HPDE6-E6E7 (cell line): ENCODE data around the gene FAM3B.
"Not testable (repeated sequence)": the region's sequence is repeated elsewhere in the genome, so short reads cannot be mapped to it uniquely, and the experiment has no call there.

Experiments used
- DNase-seq: peaks from one replicate; pipeline ENCODE4 v3.0.0; 2011; ENCODE audit warnings: missing footprints; ENCODE audit errors: extremely low spot score

Gene FAM3B

GRCh38 chr21:41350436-41351155 is 34.0 kb downstream of the FAM3B start:
- no peak for DNase-seq

DNA sequence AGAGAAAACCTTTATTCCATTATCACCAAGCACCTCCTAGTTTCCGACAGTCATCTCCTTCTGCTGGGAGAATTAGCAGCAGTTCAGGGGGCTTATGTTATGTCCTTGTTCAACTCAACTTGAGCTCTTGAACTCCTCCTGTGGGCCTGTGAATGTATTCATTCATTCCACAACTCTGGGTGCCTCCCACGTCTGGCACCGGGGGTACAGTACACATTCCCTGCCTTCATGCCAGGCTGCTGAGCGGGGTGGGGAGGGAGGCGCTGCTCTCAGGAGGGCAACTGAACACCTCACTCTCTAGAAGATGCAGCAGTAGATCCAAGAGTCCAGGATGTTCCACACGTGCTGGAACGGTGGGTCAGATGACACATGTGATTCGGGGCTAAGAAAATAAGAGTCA is 40.9 kb downstream of the FAM3B start:
- DNase-seq, result no peak

GRCh38 chr21:41358193-41359166 is 41.9 kb downstream of the FAM3B start:
- no peak for DNase-seq

- no peak for DNase-seq
These were observed 42.7 kb downstream of the FAM3B start for GRCh38 chr21:41359286-41359685.

GRCh38 chr21:41359754-41360071 is 43.1 kb downstream of the FAM3B start:
- DNase-seq, result not testable (repeated sequence)

DNA sequence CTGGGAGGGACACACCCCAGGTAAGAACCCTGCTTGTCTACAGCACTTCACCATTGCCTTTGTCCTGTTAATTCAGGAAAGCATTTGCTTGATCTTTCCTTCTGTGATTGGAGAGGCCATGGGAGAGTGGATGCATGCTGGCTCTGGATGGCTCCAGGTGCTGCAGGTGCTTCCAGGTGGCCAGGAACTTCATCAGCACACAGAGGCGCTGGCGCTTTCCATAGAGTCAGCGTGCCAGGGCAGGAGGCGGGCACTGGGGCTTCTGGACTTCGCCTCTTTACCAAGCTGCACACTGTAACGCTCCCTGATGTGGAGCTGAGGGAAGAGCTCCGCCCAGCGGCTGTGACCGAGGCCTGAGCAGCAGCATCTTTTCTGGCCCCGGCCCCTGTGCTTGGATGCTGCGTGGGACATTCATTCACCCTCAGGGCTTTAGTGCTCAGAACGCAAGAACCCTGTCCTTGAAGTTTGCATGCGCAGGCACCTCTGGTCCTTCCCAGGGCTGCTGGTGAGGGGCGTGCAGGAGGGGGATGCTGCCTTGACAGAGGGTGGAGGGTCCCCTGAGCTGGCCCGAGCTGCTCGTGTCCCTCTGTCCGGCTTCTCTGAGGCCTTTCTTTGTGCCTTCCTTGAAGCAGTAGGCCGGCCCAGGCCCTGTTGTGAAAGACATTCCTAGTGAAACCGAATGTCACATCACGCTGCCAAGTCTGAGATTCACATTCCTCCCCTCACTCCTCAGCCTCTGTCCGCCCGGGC is 43.6 kb downstream of the FAM3B start:
- DNase-seq, result no peak

DNA sequence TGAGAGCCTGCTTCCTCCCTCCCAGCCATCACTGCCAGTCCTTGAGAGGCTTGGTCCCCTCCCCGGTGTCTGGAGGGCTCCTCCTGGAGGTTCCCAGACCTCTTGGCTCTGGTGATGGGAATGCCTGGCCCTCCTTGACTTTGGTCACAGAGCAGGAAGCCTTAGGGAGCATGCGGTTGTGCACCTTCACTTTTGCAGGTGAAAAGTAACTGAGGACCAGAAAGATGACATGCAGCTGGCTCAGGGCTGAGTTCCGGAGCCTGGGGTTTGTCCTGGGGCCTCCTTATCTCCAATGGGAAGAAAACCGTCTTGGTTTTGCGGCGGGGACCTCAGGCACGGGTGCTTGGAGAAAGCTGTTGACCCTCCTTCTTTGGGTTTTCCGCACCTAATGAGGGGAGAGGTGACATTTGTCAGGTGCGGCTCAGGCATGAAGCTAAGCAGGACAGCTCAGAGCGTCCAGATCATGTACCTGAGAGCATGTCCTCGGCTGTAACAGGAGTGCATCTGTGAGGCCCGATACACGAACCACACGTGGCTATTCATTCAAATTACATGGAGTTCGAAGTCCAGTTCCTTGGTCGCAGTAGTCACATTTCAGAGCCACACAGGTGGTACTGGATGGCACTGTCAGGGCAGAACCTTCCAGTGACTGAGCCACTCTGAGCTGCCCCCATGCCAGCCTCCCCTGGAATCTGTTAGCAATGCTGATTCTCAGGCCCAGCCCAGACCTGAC is 44.6 kb downstream of the FAM3B start:
- no peak for DNase-seq

- peak; percentile 58 for DNase-seq
These were observed 45.4 kb downstream of the FAM3B start, which contains the start of gene MX2 for GRCh38 chr21:41361786-41362604. Gene MX2, plus strand, starts transcription at chr21:41362027. Its CDS starts 14,880 bp downstream, at chr21:41376907.

DNA sequence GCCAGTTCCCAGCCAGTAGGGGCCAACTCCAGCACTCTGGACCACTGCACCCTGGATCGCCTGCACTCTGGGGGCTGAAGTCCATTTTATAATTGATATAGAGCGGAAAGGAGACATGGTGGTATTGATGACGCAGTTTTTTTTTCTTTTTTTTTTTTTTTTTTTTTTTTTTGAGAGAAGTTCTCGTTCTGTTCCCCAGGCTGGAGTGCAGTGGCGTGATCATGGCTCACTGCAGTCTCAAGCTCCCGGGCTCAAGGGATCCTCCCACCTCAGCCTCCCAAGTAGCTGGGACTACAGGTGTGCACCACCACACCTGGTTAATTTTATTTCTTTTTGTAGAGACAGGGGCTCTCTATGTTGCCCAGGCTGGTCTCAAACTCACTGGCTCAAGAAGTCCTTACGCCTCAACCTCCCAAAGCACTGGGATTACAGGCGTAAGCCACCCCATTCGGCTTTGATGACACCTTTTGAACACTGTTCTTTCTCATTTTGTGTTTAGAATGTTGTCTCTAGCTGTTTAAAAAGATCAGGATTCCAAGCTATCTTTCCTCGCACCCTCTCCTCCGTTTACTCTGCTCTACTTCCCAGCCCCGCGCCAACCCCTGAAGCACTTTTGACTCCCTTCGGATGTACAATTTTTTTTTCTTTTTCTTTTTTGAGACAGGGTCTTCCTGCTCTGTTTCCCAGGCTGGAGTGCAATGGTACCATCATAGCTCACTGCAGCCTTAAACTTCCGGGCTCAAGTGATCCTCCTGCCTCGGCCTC is 46.2 kb downstream of the FAM3B start:
- no peak for DNase-seq

- no peak for DNase-seq
These were observed 47.0 kb downstream of the FAM3B start for GRCh38 chr21:41363370-41364270.

DNA sequence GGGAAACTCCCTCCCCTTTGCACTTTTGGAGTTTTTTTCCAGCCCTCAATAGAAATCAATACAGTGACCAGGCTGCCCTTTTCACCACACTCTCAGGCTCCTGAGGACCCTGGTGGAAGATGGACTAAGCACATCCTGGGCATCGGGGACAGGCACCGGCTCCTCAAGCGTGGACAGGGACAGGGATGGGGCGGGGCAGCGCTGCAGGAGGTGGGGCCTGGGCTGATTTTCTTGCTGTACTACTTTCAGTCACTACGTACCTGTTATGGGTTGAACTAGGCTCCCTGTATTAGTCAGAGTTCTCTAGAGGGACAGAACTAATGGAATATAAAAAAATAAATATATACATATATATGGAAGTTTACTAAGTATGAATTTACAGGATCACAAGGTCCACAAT is 47.7 kb downstream of the FAM3B start:
- no peak for DNase-seq

DNA sequence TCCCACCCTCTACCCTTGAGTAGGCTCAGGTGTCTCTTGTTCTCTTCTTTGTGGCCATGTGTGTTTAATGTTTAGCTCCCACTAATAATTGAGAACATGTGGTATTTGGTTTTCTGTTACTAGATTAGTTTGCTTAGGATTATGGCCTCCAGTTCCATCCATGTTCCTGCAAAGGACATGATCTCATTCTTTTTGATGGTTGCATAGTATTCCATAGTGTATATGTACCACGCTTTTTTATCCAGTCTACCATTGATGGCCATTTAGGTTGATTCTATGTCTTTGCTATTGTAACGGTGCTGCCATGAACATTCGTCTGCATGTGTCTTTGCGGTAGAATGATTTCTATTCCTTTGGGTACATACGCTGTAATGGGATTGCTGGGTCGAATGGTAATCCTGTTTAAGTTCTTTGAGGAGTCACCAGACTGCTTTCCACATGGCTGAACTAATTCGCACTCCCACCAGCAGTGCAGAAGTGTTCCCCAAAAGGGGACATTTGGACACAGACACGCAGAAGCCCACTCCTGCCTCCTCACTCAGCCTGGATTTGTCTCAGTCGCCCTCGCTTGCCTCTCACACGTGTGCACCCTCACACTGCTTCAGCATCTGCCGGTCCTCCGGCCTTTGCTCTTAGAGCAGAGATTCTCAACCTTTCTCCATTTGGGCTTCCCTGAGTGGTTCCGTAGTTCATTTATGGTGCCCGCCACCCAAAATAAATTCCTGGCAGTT is 48.9 kb downstream of the FAM3B start:
- DNase-seq, result no peak

DNA sequence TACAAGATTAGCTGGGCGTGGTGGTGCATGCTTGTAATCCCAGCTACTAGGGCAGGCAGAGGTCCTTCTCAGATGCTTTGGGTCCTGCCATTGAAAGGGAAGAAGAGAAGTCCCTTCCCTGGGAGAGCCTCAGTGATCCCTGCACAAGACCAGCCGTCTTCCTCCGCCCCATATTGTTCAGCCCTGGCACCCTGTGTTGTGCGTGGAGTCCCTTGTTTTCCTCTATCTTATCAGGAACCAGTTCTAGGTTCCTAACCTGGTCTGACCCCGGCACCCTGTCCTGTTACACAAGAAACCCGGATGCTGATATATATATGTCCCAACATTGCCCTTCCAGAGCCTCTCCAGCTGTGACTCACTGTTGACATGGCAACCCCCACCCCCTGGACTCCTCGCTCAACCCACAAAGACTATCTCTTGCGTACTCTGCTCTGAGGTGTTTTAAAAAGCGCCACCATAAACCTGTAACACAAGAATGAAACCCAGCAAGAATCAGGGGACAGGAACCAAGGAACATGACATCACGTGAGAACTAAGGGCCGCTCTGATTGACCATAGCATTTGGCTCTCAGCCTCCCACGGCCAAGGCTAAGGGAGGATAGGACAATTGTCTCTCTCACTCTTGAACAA is 50.0 kb downstream of the FAM3B start:
- peak; percentile 90 for DNase-seq

GRCh38 chr21:41367301-41367944 is 50.8 kb downstream of the FAM3B start:
- no peak for DNase-seq

DNA sequence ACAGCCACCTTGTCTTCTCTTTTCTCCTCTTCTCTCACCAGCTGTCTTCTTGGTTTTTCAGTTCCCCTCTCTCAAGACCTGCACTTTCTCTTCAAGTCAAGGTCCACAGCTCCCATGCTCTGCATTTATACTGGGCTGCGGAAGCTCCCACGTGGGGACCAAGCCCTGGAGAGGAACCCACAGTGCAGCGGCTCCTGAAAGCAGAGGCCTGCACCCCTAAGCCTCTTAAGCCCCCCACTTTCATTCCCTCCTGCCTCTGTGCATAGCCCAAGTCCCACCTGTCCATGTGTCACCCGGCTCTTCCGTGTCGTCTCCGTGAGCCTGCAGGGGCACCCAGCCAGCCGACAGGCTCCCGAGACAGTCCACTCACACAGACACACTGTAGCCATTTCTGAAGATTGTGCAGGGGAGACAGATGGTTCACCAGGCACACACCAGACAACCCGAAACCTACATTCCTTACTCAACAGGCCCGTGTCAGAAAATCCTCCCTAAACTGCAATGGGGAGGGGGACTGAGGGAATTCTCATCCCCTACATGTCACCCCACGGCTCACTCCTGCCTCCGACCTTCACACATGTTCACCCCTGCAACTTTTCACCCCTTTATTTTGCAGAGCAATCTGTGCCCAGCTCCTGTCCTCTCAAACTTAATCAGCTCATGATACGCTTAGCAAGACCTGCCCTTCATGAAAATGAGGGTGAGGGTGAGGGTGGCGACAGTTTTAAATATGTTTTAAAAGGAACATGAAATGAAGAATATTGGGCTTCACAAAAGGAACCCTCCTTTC is 51.5 kb downstream of the FAM3B start:
- no peak for DNase-seq

DNA sequence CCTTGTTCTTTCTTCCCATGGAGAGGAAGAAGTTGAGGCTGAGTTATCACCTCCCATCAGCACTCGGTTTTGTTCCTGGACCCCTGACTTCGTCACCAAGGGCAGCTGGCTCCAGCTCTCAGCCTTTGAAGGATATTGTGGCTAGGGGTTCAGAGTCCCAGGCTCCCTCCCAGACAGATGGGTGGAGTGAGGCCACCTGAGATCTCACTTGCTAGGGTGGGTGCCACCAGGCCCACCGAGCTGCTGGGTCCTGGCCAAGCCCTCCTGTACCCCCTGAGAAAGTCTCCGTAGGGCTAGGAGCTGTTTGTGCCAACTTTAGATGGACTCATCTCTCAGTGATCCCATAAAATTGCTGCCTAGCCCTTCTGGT is 52.1 kb downstream of the FAM3B start:
- no peak for DNase-seq
